HG03575 (cell line): ENCODE measurements around the gene SSBP1.
A peak's percentile ranks its signal among the peaks of the same experiment; 100 is the strongest.
"Not testable (repeated sequence)": the region's sequence is repeated elsewhere in the genome, so short reads cannot be mapped to it uniquely, and the experiment has no call there.

Source experiments
- ATAC-seq: cut with Tn5 transposase; IDR thresholded peaks from one replicate; pipeline ENCODE4 v1.9.1; 2021; ENCODE audit not compliant: unreplicated experiment, insufficient number of reproducible peaks, low FRiP score; ENCODE audit errors: extremely low read depth

Gene SSBP1

DNA sequence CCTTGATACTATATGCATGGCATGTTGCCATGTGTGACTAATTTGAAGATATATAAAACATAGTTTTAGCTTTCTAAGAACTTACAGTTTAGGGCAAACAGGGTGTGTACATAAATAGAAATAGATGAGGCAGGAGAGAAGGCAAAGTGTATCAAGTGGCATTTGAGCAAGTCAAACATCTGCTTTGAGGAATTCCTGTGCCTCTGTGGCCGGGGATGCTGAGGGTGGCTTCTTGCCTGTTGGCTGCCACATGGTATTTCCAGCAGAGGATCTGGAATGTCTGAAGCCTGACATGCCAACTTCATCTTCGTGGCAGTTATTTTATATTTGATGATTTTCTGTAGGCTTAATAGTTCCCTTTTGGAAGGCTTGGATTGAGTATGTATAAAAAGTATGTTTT lies 6.0 kb downstream of the SSBP1 start:
- ATAC-seq: no peak

DNA sequence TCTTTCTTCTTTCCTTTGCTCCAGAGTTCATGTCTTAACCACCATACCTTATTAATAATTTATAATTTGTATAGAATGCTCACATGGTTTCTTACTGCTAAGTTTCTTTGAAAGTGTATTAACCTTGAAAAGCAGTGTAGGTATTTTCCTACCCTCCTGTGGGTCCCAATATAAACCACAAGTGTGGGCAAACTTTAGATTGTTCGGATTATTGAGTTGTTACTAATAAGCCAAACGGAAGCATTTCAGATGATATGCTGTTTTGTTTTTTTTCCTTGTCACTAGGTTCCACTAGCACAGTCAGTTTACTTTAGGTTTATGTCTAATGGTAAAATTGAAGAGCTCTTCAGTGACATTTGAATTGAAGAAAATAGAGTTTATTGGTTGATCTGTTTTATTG lies 10.2 kb downstream of the SSBP1 start:
- no peak for ATAC-seq

DNA sequence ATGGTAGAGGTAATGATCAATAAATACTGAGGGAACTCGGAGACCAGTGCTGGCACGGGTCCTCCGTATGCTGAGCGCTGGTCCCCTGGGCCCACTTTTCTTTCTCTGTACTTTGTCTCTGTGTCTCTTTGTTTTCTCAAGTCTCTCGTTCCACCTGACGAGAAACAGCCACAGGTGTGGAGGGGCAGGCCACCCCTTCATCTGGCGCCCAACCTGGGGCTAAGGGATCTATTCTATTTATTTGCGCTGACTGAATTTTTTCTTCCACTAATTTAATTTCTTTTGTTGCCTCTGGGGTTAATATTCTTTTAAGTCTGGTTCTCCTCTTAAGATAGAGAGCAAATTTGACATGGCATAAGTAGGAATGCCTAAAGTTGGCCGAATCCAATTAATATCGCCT lies 13.7 kb downstream of the SSBP1 start:
- not testable (repeated sequence) for ATAC-seq

DNA sequence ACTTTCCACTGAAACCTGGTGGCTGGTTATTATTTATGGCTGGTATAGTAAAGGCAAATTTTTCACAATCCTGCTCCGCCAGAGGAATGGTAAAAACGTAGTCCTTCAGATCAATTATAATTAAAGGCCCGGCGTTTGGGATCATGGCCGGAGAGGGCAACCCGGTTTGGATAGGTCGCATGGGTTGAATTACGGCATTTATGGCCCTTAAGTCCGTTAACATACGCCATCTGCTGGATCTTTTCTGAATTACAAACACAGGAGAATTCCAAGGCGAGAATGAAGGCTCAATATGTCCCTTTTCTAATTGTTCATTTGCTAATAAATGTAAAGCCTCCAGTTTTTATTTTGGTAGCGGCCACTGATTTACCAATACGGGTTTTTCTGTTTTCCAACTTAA lies 14.5 kb downstream of the SSBP1 start:
- no peak for ATAC-seq

DNA sequence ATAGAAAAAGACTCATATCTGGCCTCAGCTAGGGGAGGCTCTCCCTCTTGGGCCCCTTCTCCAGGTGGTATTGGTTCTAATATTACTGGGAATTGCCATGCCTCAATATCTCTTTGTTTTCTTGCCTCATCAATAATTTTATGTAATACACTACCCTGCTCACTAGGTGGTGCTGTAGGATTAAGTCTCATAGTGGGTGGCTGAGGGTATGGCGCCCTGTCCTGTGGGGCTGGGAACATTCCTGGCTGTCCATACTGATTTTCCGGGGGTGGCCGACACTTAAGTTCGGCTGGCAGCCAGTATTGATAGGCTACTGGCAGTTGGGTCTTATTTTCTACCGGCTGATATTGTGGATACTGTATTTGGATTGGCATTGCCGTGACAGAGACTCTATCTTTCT lies 16.8 kb downstream of the SSBP1 start:
- ATAC-seq: no peak

DNA sequence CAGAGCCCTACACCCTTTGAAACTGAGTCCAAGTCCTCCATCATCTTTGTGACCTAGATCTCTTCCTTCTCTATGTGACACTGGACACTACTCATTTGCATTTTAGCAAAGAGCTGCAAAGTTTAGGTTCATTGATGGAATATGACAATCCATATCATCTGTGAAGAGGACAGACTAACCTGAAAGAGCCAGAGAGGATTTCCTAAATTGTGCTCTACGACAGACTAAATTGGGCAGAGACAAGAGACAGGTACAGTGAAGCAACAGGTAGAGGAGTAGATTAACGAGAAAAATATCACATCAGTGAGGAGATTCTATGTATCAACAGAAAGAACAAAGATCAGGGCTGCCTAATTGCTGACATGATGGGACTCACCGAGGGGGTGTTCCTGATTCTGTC lies 25.6 kb downstream of the SSBP1 start, which contains the start of gene TAS2R3:
Gene TAS2R3, plus strand, starts transcription at position 301 of the 400 bp plus-strand sequence. Its CDS starts 62 bp downstream, at position 363.
- ATAC-seq: no peak

DNA sequence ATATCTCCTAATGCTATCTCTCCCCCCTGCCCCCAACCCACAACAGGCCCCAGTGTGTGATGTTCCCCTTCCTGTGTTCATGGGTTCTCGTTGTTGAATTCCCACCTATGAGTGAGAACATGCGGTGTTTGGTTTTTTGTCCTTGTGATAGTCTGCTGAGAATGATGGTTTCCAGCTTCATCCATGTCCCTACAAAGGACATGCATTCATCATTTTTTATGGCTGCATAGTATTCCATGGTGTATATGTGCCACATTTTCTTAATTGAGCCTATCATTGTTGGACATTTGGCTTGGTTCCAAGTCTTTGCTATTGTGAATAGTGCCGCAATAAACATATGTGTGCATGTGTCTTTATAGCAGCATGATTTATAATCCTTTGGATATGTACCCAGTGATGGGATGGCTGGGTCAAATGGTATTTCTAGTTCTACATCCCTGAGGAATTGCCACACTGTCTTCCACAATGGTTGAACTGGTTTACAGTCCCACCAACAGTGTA lies 32.0 kb downstream of the SSBP1 start:
- not testable (repeated sequence) for ATAC-seq

DNA sequence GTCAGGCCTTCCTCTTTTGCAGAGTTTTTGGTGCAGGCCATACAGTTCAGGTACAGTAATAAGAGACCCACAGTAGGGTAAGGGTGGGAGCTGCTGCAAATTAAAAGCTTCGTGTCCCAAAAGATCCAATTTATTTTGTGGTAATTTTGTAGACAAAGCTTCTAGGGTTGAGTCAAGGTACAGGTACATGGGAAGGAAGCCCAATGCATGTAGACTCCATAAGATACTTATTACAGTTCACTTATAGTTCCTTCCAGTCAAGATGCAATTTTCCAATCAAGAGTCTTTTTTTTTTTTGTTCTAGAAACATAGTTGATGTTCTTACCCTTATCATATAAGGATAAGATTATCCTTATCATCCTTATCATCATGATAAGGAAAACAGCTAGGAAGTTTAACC lies 38.2 kb downstream of the SSBP1 start, which contains the start of gene TAS2R4:
Gene TAS2R4, plus strand, starts transcription at position 301 of the 400 bp plus-strand sequence. CDS start 1,815 bp downstream, outside the sequence.
- no peak for ATAC-seq

DNA sequence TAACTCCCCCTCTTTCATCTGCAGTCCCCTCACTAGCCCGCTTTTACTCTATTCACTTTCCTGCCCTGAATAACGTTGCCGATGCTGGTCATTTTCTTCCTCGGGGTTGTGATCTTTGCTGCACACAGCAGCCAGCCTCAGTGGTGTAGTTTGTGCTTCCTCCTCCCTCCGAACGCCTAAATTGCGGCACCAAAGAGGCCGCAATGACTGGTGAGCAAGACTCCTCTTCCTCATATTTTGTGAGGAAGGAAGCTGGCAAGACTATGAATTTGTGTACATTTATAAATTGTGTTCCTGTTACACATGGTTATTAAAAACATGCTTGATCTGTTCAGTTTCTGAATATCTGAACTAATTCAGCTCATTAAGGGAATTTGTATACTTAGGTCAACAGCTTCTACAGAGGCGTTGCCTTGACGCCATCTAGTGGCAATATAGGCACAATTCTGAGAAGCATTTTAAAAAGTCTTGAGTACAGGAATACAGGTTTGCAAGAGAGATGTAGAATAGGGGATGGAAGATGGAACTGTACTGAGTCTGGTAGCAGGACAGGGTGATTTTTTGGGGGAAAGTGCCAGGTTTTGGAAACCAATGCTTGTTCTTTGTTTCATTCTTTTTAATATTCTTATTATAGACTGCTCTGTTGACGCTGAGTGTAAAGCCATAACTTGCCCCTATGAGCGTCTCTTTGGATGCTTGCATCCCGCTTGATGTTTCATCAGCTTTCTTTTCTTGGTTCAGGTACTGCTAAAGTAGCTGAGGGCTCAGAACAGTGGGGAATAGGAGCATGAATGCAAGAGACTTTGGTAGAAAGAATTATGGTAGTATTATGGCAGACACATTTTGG lies 47.8 kb downstream of the SSBP1 start:
- peak; percentile 60 for ATAC-seq

DNA sequence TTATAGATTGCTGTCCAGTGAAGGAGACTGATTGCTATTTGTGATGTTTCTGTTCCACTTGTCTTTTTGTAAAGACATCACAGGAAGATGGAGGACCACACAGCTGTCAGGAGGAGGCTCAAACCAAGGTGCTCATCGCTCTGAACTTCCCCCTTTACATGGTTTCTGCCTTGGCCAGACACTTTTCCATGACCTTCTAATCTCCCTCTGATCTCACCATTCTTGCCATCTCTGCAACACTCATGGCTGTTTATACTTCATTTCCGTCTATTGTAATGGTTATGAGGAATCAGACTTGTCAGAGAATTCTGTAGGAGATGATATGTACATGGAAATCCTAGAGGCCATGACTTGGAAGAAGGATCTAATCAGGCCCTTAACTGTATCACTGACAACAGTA lies 50.1 kb downstream of the SSBP1 start:
- no peak for ATAC-seq

DNA sequence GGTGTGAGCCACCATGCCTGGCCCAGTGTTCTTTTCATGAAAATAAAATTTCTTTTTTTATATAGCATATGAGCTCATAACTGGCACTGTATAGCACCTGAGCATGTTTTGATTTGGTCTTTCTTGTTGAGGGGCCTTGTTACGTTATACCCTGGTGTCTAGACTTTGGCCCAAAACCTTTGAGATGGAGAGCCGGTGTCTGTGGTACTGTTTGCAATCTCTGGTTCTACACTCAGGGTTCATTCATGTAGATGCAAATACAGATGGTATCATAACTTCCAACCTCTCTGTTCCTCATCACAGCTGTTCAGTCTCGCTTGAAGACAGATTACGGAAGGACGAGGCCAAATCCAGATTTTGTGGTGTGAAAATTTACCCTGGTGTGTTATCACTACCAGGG lies 51.8 kb downstream of the SSBP1 start, which contains the start of gene TAS2R5:
Gene TAS2R5, plus strand, starts transcription at position 301 of the 400 bp plus-strand sequence. CDS start 145 bp downstream, outside the sequence.
- ATAC-seq: no peak

DNA sequence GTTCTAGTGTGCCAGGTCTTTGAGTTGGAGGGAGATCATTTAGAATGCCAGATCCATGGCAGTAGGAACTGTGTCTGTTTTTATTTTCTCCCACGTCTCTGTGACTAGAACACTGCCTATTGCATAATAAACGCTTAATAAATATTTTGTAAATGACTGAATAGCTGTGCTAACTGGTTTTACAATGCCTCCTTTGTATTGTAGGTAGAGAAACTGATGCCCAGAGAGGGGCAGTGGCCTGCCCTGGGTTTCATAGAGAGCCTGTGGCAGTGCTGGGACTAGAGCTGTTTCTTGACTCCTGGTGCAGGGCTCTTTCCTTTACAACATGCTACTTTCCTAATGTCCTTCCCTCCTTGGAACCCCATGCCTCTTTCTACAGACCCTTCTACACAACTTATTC lies 54.4 kb downstream of the SSBP1 start:
- ATAC-seq: no peak
